HG03457 (cell line): ENCODE data around the gene AQP4.

Source experiments
- ATAC-seq: cut with Tn5 transposase; IDR thresholded peaks from one replicate; pipeline ENCODE4 v1.9.1; 2021; ENCODE audit warnings: moderate number of reproducible peaks; ENCODE audit not compliant: unreplicated experiment

Gene AQP4, protein sequence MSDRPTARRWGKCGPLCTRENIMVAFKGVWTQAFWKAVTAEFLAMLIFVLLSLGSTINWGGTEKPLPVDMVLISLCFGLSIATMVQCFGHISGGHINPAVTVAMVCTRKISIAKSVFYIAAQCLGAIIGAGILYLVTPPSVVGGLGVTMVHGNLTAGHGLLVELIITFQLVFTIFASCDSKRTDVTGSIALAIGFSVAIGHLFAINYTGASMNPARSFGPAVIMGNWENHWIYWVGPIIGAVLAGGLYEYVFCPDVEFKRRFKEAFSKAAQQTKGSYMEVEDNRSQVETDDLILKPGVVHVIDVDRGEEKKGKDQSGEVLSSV

DNA sequence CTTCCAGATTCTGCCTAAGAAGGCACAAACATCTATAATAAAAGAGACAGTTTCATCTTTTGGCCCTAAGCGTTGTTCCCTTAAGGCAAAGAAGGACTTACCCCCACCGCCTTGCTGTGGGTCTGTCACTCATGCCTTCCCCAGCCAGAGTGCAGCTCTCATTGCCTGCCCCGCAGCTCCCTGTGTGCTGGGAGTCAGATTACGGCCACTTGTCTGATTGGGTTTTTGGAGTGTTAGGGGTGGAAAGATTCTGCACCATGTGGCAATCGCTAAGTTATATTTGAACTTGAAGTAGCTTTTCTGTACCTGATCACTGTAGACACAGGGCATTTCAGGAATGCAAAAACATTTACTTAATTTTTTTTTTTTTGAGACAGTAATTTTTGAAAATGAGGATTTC lies at the start of gene AQP4:
Gene AQP4, minus strand, starts transcription at position 151 of the 400 bp plus-strand sequence. Its CDS starts 18 bp downstream, at position 133.
- ATAC-seq, result no peak

DNA sequence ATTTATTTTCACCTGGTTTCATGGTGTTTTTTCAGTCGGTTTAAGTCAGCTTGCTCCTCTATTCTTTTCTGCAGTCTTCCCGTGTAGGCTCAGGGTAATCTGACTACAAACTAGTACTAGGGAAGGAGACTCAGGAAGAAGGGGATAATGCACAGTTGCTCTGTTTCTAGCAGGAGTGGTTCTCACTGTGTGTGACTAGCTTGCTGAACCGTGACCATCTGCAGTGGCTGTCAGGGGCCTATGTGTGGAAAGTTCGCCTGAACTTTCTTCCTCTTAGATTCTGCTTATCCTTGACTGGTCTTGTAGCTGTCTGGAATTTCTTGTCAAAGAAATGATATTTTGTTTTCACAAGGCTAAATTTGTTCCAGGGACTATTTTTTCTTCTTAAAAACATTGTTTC lies 46.3 kb upstream of the AQP4 start:
- ATAC-seq, result no peak

DNA sequence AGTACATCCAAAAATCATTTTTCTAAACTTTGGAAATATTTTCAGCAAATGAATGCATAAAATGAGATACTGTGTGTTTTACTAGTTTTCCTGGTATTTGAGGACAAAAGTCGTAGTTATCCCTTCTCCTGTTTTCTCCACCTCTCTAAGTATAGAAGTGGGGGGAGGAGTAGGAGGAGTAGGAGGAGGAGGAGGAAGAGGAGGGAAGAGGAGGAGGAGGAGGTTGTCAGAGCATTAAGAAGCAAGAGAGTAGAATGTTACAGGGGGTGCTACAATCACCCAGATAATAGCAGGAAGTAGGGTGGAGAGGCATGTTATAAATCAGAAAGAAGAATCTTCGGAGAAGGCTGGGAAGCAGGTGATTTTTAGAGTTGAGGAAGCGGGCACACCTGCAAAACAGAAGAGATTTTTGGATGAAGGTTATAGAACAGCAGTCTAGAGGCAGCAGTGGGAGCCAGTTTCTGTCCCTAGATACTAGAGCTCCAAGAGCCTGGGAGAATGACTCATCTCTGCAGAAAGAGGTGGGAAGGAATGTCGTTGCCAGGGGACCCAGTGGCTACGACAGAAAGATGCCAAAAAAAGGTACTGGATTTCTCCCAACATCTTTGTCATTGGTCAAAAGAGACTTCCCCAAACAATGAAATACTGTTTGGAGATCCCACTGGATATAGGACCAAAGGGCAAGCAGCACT lies 44.2 kb upstream of the AQP4 start:
- ATAC-seq, result no peak

GRCh38 chr18:26908906-26909305 lies 43.4 kb upstream of the AQP4 start:
- ATAC-seq, result no peak

GRCh38 chr18:26902291-26902690 lies 36.8 kb upstream of the AQP4 start:
- no peak for ATAC-seq

DNA sequence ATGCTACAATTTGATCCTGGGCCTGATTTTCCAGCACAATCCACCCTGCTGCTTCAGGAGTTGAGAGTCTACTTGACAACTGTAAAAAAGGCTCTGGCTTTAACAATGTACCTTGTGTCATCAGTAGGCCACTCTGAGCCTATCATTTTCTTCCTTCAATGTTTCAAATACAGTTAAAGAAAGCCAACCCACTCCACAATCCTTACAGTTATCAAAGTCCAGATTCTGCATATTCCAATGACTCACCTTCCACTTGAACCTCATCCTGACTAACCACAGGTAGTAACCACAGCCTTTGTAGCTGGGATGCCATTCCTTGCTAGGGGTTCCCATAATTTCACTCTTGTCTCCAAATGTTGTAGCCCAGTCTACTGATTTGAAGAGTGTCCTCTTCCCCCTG lies 35.5 kb upstream of the AQP4 start:
- ATAC-seq, result no peak

DNA sequence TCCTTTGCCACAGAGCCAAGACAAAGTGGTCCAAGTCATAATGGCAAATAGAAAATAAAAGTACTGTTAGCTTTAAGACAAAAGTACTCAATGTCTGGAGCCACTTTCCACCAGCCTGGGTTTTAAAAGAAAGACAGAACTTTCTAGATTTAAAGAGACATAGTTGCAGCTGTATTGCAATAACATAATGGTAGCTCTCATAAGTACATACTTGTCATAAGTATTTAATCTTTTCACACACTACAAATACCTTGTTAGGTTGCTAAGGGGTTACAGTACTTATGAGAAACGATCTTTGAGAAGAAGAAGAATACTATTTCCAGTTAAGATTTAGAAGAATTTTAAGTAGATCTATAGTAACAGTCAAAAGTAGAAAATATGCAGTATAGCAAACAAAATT lies 28.9 kb upstream of the AQP4 start:
- ATAC-seq, result no peak

DNA sequence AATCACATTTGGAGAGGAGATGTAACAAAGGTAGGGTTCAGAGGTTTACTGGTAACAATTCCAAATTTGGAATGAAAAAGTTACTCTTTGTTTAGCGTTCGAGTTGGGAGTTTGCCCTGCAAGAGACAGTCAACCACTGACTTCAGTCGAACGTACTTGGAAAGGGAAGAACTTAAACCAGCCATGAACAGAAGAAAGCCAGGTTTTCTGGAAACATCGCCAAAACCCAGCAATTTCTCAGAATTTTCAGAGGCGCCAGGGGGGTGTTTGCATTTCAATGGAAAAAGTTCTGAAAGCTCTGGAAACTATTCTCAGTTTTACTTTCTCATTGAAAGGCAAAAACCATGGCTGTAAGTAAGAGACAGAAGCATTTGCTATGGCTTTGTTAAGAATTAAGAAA lies 28.5 kb upstream of the AQP4 start:
- ATAC-seq, result no peak

- no peak for ATAC-seq
These were observed 22.8 kb upstream of the AQP4 start for GRCh38 chr18:26888259-26888658.

GRCh38 chr18:26875040-26875654 lies 9.6 kb upstream of the AQP4 start:
- ATAC-seq, result no peak

DNA sequence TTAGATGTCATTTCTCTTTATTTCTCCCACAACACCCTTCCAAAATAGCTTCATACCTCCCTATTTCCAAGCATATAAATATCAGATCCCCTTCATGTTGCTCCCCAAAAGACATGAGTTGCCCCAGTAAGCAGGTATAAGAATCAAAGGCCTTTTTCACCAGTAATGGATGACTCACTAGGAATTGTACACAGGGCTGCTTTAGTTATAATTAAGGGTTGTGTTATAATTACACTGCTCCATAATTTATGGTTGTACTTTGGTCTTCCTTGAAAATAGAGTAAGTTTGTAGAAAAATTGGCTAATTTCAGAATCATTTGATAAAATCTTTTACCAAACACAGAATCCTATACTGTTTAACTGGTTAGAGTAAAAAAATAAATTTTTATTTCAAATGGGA lies 8.8 kb upstream of the AQP4 start:
- ATAC-seq, result no peak

DNA sequence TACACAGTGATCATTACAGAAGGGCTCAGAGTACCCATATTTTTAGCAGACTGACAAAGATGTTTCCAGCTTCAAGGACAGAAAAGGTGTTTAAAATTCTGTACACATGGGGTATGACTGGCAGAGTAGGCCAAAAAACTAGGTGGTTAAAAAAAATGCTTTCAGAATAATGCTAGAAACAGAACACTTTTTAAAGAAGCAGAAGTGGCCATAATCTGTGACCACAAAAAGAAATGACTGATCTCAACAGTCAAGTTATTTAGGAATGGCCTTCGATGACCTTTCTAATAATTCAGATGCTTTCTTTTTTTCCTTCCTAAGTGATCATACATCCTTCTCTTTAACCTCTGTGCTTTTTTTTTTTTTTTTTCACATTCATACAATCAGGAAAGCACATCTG lies 4.1 kb upstream of the AQP4 start:
- no peak for ATAC-seq

DNA sequence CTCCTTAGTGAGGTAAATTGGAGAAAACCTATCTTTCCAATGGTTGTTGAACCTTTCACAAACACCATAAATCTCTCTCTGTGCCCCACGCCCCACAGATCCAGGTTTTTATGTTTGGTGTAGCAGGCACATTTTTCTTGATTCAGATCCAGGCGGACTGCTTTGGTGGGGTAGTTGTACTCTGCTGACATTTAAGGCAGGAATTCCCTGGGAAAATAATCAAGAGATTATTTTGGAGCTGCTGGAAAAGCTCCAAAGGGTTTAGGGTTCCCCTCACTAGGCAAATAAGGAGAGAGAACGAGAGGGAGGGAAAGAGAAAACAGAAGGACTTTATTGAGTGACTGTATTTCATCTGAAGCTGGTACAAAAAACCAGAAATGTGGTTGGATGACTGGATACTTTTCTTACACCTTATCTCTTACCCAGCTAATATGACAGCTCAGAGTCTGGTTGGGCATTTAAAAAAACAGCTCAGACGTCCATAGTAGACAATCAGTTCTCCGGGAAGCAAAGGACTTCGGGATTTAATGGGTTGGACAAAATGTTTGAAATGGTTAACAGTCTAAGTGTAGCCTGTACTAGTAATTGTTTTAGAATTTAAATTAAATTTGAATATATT lies 3.6 kb upstream of the AQP4 start:
- no peak for ATAC-seq

- ATAC-seq, result no peak
These were observed 2.0 kb upstream of the AQP4 start for GRCh38 chr18:26867471-26867870.

DNA sequence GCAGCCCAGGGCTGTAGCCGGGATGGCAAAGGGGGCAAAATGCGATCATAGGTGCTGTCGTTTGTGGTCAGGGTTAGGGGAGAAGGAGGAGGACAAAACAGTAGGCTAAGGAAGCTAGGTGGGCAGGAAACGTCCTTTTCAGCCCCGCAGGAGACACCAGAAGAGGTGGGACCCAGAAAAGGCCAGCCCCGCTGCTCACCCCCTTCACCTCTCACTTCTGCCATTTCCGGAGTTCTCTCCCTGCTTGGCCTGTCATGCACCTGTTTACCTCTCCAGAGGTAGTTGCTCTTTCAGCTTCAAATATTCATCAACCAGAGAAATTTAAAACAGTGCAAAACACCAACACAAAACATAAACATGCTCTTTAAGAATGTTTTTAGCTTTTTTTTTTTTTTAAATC lies 849 bp downstream of the AQP4 start:
- ATAC-seq, result no peak

DNA sequence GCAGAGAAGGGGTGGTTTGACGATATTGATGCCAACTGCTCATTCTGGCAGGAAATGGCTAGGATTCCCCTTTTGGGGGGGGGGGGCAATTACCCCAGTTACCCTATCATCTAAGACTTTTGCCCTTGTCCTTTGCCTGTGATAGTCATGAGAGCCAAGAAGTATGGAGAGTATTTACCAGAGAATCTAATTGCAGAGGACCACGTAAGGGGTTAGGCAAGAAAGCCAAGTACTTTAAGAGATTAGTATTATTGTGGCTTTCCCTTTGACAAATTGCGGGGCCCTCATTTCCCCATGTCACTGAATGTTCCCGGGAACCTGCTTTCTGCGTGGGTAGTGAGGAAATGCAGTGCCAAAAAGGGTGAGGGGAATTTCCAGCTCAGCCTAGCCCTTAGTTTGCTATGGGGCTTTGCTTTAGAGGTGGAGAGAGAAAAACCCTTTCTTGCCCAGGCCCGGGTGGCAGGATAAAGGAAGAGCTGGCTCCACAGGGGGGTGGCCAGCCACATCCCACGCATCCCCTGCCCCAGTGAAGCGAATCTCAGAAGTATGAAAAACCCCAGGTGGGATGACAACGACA lies 1.5 kb downstream of the AQP4 start:
- no peak for ATAC-seq

DNA sequence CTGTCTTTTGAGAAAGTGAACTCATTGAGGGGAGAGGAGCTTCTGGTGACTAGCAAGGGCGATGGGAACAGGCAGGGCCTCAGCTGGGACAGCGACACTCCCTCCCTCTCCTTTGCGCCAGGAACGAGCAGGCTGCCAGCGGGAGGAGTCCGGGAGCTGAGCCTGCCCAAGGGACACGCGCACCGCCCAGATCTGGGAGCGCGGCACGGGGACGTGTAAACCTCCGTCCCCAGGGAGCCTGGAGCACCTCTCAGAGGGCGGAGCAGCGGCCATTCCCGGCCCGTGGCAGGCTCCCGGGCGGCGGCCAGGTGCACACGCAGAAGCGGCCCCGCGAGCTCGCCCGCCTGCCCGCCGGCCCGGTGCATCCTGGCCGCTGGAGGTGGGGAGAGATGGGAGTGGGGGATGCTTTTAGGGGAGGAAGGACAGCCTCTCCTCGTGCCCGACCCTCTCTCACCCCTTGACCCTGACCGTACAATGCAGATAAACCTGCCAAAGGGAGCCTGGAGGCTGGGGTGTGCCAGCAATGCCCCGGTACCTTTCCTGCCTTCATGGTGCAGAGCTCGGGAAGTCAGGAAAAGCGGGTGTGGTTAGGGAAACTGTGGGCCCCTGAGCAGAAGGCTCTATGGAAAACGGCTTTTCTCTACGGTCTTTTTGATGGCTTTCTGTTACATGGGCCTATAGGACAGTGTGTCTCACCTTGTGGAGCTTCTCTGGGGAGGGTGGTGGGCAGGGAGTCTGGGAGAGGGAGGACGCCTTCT lies 2.2 kb downstream of the AQP4 start:
- no peak for ATAC-seq

- ATAC-seq, result no peak
These were observed 3.4 kb downstream of the AQP4 start for GRCh38 chr18:26862084-26862483.

DNA sequence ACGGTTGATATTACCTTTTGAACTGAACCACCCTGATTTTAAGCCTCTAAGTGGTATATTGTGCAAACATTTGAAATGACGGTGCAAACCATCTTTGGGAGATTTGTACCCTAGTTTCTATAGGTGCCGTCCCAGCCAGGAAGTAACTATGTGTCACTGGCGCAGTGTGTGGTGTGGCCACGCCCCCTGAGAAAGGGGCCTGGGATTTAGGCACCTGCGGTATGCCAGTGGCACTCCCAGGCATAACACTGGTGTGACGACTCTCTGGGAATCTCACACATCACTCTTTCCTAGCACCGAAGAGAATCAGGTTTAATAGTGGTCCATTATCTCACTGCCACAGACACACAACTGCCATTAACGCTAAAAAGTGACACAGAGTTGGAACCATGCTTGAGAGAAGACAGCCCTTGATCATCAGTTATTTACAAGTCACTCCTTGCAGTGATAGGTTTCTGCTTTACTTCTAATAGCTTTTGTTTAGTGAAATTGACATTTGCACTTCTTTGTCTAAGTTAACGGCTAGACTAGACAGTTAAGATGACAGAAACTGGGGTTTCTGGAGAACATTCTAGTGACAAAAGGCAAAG lies 11.1 kb downstream of the AQP4 start:
- ATAC-seq, result no peak

GRCh38 chr18:26853401-26853800 lies 12.1 kb downstream of the AQP4 start:
- ATAC-seq, result no peak
